ENCODE results near the gene KCTD1.

GRCh38 chr18:26448714-26449159 is 99.6 kb downstream of the KCTD1 start:
- TF ChIP-seq EZH2 (IDR thresholded peaks at IDR 0.05; ENCODE audit: insufficient read depth, low read length) (no peak), CTCF (IDR thresholded peaks at IDR 0.05; ENCODE audit: insufficient read depth, low read depth, low read length) (no peak)

Data from astrocyte (in vitro differentiated cells and primary cell).